Astrocyte of the spinal cord (primary cell): ENCODE measurements around the gene METTL26.

Experiments
- DNase-seq: peaks from one replicate; pipeline ENCODE4 v3.0.0; 2011; ENCODE audit warnings: low read depth, low spot score
- H3K4me3 ChIP-seq: 2 replicates; pipeline ENCODE4 v1.5.1; 2011; ENCODE audit warnings: low read depth, mild to moderate bottlenecking, low read length, moderate library complexity
- CTCF ChIP-seq: IDR thresholded peaks from 2 replicates; pipeline ENCODE4 v1.5.1; 2012; ENCODE audit warnings: low read depth, mild to moderate bottlenecking, low read length, inconsistent platforms
- in situ Hi-C: cut with HindIII; loops from 2 replicates; pipeline ENCODE4 v1.10.0; 2017; ENCODE audit warnings: low sequenced_read_pairs

METTL26 gene

GRCh38 chr16:674214-674881 lies 38.2 kb upstream of the METTL26 start:
- H3K4me3 ChIP-seq = no peak overlapping the region
- no peak for TF ChIP-seq CTCF
- DNase-seq = no peak
- in situ Hi-C loops = no loop called here

DNA sequence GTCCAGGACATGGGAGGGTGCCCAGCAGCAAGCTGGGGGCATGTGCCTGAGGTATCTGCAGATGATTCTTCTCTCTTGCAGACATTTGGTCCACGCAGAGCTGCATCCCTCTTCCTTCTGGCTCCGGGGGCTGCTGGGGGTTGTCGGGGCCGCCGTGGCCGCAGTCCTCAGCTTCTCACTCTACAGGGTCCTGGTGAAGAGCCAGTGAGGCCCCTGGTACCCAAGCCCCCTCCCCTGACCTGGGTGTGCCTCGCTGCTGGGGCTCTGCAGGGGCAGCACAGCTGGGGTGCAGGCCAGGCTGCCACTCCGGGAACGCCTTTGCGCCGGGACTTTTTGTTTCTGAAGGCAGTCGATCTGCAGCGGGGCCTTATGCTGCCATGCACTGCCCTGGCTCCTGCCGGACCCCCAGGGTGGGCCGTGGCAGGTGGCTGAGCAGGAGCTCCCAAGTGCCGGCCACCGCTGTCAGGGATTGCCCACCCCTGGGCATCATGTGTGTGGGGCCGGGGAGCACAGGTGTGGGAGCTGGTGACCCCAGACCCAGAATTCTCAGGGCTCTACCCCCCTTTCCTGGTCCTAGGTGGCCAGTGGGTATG lies 37.4 kb upstream of the METTL26 start:
- no peak for TF ChIP-seq CTCF
- no peak for DNase-seq
- in situ Hi-C loops = no loop called here
- H3K4me3 ChIP-seq = no peak overlapping the region

DNA sequence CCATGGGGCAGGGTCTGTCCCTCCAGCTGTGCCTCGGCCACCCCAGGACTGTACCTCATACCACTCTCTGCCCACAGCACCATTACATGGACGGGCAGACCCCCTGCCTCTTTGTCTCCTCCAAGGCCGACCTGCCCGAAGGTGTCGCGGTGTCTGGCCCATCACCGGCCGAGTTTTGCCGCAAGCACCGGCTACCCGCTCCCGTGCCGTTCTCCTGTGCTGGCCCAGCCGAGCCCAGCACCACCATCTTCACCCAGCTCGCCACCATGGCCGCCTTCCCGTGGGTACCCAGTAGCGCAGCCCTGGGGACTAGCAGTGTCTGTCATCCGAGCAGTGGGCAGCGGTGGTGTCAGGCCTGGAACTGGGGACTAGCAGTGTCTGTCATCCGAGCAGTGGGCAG lies 36.7 kb upstream of the METTL26 start:
- in situ Hi-C loops = no loop called here
- H3K4me3 ChIP-seq = no peak overlapping the region
- DNase-seq = no peak
- TF ChIP-seq CTCF = no peak

DNA sequence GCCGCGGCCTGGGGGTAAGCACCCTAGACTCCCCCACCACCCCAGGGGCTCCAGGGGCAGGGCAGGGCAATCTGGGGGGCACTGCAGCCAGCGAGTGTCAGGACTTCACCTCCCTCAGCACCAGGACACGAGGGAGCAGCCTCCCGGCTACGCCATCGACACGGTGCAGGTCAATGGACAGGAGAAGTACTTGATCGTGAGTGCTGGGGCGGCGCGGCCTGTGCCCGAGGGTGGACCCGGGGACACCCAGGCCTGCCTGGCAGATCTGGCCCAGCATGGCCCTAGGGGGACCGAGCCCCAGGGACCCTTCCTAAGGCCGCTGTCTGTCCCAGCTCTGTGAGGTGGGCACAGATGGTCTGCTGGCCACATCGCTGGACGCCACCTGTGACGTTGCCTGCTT lies 36.3 kb upstream of the METTL26 start:
- DNase-seq = no peak
- in situ Hi-C loops = no loop called here
- no peak for TF ChIP-seq CTCF
- H3K4me3 ChIP-seq = no peak overlapping the region

DNA sequence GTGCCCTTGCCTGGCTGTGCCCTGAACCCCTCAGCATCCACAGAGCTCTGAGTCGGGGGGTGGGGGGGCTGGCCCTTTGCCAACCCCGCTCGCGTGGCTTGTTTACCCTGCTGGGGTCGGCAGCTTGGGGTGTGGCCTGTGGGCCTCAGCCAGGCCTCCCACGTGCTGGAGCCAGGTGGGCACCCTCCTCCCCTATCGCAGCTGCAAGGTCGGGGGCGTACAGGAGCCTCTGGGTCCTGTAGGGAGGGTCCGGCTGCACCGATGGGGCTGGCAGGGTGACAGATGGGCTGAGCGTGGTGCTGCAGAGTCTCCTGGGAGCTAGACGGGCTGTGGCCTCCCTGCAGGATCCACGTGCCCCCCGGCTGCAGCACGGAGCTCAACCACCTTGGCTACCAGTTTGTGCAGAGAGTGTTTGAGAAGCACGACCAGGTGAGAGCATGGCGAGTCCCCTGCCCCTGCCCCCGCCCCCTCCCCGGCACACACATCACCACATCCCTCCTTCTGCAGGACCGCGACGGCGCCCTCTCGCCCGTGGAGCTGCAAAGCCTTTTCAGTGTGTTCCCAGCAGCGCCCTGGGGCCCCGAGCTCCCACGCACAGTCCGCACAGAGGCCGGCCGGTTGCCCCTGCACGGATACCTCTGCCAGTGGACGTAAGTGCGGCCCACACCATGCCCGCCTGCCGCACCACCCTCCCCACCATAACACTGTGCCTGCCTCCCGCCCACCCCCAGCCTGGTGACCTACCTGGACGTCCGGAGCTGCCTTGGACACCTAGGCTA lies 35.4 kb upstream of the METTL26 start:
- DNase-seq = no peak
- no peak overlapping the region for H3K4me3 ChIP-seq
- no peak for TF ChIP-seq CTCF
- in situ Hi-C loops = no loop called here

DNA sequence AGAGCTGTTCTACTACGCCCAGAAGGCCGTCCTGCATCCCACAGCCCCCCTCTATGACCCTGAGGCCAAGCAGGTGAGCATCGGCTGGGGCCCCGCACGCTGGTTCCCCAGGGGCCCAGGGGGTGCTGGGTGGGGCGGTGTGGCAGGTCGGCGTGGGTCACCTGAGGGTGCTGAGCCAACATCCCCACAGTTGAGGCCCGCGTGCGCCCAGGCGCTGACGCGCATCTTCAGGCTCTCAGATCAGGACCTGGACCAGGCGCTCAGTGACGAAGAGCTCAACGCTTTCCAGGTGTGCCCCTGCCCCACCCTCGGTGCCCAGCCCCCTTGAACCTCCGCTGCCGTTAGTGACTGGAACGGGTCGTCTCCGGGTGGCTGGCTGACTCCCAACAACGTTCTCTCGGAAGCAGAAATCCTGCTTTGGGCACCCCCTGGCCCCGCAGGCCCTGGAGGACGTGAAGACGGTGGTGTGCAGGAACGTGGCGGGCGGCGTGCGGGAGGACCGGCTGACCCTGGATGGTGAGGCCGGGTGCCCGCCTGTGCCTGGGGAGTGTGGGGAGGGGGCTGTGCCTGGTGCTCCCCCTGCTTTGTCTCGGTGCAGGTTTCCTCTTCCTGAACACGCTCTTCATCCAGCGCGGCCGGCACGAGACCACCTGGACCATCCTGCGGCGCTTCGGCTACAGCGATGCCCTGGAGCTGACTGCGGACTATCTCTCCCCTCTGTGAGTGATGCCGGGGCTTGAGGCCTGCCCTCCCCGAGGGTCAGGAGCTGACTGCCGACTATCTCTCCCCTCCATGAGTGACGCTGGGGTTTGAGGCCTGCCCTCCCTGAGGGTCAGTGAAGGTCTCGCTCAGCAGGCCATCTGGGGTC lies 34.6 kb upstream of the METTL26 start:
- no peak for DNase-seq
- no peak for TF ChIP-seq CTCF
- in situ Hi-C loops = no loop called here
- H3K4me3 ChIP-seq = no peak overlapping the region
